Measurements from ENCODE around the gene MYL7. TPM values are rescaled to one million over a fixed set of nuclear protein-coding genes. Genes with fewer than 3 reads are reported as not detected.

Gene MYL7
- total RNA-seq, 1 experiment from 2014 or later: not detected

DNA sequence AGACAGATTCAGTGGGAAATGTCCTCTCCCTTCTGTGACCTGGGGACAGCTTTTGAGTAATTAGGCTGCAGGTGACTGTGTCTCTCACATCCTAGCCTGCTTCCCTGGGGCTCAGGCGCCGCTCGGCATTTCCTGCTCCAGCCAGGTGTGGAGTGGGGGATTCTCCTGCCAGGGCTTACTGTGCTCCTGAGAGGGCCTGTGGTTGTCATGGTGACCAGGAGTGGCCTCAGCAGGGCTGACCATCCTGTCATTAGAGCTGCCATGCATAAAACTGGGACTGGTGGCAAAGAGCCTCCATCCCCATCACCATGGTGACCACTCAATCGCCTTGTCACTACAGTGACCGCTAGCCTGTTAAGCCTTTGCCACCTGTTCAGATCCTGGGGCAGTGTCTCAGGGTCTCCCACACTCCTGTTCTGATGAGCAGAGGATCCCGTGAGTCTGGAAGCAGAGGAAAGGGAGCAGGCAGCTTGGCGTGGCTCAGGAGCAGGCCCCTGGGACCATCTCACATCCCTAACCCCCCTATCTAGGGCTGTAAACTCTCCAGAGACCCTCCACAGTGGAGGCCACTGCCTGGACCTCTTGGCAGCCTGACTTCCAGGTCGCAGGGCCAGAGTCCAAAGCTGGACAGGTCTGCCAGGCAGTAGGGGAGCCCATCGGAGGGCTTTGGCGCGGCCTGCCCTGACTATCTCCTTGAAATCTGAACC lies 48.3 kb upstream of the MYL7 start, which contains the start of gene GCK:
GCK (minus strand) TSS at position 154 of the 707 bp plus-strand sequence. CDS start 486 bp downstream, outside the sequence.
- H3K4me3 ChIP-seq (ENCODE audit: low read depth, low read length, poor library complexity, severe bottlenecking): no peak within 1 kb of the TSS
- ChIA-PET CTCF (no interaction called here), POLR2A (ENCODE audit: low non-redundant PET) (no interaction called here)
- DNase-seq (ENCODE audit: low spot score): no peak
- H3K36me3 ChIP-seq (ENCODE audit: insufficient read depth, low read length, poor library complexity, severe bottlenecking): no peaks in the 10 kb centered on the region
- intact Hi-C loops (cut with micrococcal nuclease; ENCODE audit: unreplicated experiment): no loop called here
- no peaks in the 10 kb centered on the region for H3K27me3 ChIP-seq (replicated peaks; ENCODE audit: insufficient read depth, low read depth, low read length, poor library complexity)
- H3K9me3 ChIP-seq (ENCODE audit: low read depth, low read length, poor library complexity, severe bottlenecking): no peaks in the 10 kb centered on the region
- H3K27ac ChIP-seq (ENCODE audit: low read depth, low read length, poor library complexity, severe bottlenecking): no peak within 1 kb of the TSS
- no peaks in the 10 kb centered on the region for H3K4me1 ChIP-seq (ENCODE audit: insufficient read depth, low read length, poor library complexity, severe bottlenecking)
- BruUV-seq (replicated peaks): no TSS peak
- TF ChIP-seq, protein P1, sequence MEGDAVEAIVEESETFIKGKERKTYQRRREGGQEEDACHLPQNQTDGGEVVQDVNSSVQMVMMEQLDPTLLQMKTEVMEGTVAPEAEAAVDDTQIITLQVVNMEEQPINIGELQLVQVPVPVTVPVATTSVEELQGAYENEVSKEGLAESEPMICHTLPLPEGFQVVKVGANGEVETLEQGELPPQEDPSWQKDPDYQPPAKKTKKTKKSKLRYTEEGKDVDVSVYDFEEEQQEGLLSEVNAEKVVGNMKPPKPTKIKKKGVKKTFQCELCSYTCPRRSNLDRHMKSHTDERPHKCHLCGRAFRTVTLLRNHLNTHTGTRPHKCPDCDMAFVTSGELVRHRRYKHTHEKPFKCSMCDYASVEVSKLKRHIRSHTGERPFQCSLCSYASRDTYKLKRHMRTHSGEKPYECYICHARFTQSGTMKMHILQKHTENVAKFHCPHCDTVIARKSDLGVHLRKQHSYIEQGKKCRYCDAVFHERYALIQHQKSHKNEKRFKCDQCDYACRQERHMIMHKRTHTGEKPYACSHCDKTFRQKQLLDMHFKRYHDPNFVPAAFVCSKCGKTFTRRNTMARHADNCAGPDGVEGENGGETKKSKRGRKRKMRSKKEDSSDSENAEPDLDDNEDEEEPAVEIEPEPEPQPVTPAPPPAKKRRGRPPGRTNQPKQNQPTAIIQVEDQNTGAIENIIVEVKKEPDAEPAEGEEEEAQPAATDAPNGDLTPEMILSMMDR (conservative IDR thresholded peaks at IDR 0.05; ENCODE audit: low read depth, low read length): no peak
- no peak for TF ChIP-seq EZH2 (IDR thresholded peaks at IDR 0.05; ENCODE audit: borderline replicate concordance, low read depth, low read length, poor library complexity, severe bottlenecking)

DNA sequence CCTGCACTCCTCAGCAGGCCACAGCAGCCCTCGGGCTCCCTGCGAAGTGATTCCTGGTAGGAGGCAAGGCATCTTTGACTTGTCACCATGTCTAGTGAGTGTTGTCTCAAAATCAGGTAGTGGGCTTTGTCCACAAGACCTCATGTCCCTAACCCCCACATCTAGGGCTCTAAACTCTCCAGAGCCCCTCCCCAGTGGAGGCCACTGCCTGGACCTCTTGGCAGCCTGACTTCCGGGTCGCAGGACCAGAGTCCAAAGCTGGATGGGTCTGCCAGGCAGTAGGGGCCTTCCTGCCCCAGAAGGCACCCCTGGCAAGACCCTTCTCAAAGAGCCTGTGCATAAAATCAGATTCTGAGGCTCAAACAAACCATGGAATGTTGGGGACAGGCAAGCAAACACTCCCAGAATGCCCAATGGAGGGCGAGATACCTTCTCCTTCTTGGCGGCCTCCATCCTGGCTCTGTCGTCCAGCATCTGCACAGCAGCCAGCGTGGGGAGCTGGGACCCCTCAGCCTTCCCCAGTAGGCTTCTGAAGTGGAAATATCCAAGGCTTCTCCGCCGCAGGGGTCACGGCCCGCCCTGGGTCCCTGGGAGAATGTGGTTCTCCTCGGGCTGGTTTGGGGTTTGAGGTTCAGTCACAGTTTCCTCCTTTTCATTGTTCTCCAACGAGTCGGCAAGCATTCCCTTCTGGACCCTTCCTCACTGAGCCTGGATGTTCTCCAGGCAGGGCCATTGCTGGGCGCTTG lies 47.5 kb upstream of the MYL7 start:
- no peaks in the 10 kb centered on the region for H3K36me3 ChIP-seq (ENCODE audit: insufficient read depth, low read length, poor library complexity, severe bottlenecking)
- H3K4me3 ChIP-seq (ENCODE audit: low read depth, low read length, poor library complexity, severe bottlenecking): no peak overlapping the region
- intact Hi-C loops (cut with micrococcal nuclease; ENCODE audit: unreplicated experiment): no loop called here
- no peak overlapping the region for H3K27ac ChIP-seq (ENCODE audit: low read depth, low read length, poor library complexity, severe bottlenecking)
- ChIA-PET POLR2A (ENCODE audit: low non-redundant PET) (no interaction called here), CTCF (no interaction called here)
- BruUV-seq (replicated peaks): no TSS peak
- no peaks in the 10 kb centered on the region for H3K4me1 ChIP-seq (ENCODE audit: insufficient read depth, low read length, poor library complexity, severe bottlenecking)
- no peaks in the 10 kb centered on the region for H3K27me3 ChIP-seq (replicated peaks; ENCODE audit: insufficient read depth, low read depth, low read length, poor library complexity)
- TF ChIP-seq EZH2 (IDR thresholded peaks at IDR 0.05; ENCODE audit: borderline replicate concordance, low read depth, low read length, poor library complexity, severe bottlenecking): no peak
- TF ChIP-seq, protein P1 (conservative IDR thresholded peaks at IDR 0.05; ENCODE audit: low read depth, low read length): no peak
- DNase-seq (ENCODE audit: low spot score): no peak
- no peaks in the 10 kb centered on the region for H3K9me3 ChIP-seq (ENCODE audit: low read depth, low read length, poor library complexity, severe bottlenecking)

DNA sequence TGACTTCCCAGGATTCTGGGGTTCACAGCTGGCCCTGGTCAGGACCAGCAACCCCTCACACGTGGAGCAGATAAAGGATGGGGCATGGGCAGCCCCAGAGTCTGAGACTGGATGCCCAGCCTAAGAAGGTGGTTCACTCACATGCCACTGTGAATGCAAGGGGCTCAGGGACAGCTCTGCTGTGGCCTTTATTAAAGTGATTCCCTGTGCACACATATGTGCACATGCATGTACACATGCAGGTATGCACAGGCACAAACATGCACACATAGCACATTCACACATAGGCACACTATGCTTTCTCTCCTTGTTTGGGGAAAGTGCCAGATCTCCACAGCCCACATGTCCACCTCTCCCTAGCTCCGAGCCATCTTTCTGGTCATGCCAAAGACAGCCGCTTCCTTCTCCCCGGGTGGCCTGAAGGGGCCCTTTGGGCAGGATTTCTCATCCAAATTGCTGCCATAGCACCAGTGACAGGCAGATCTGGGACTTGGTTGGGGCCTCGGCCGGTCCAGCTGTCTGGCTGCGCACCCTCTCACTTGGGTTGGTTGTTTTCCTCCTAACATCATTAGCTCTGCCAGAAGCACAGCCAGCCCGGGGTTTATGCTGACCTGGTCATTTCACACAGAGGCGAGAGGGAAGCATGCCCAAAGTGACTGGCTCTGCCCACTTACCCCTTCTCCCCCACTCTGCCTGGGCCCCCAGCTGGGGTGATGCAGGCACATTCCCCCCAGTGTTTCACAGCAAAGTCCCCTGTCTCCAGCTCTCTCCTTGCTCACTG lies 46.7 kb upstream of the MYL7 start:
- CTCF ChIA-PET: no interaction called here
- TF ChIP-seq, protein P1 (conservative IDR thresholded peaks at IDR 0.05; ENCODE audit: low read depth, low read length): no peak
- no peak for TF ChIP-seq EZH2 (IDR thresholded peaks at IDR 0.05; ENCODE audit: borderline replicate concordance, low read depth, low read length, poor library complexity, severe bottlenecking)
- POLR2A ChIA-PET (ENCODE audit: low non-redundant PET): no interaction called here
- no peaks in the 10 kb centered on the region for H3K4me1 ChIP-seq (ENCODE audit: insufficient read depth, low read length, poor library complexity, severe bottlenecking)
- DNase-seq (ENCODE audit: low spot score): no peak
- intact Hi-C loops (cut with micrococcal nuclease; ENCODE audit: unreplicated experiment): no loop called here
- peaks cover 3% of the 10 kb centered on the region for H3K9me3 ChIP-seq (ENCODE audit: low read depth, low read length, poor library complexity, severe bottlenecking)
- no peaks in the 10 kb centered on the region for H3K27me3 ChIP-seq (replicated peaks; ENCODE audit: insufficient read depth, low read depth, low read length, poor library complexity)
- H3K4me3 ChIP-seq (ENCODE audit: low read depth, low read length, poor library complexity, severe bottlenecking): no peak overlapping the region
- H3K27ac ChIP-seq (ENCODE audit: low read depth, low read length, poor library complexity, severe bottlenecking): no peak overlapping the region
- no TSS peak for BruUV-seq (replicated peaks)
- H3K36me3 ChIP-seq (ENCODE audit: insufficient read depth, low read length, poor library complexity, severe bottlenecking): no peaks in the 10 kb centered on the region

All from A673 (cell line).